A673 (cell line): Measurements from ENCODE around the gene UBE2A.

Experiments
- EZH2 ChIP-seq: fragments of 200-600 bp; sonication (generic); IDR thresholded peaks from 2 replicates; pipeline ENCODE4 v1.6.1; 2017; ENCODE audit warnings: borderline replicate concordance, low read depth, mild to moderate bottlenecking, mixed read lengths, antibody characterized with exemption, low read length; ENCODE audit not compliant: poor library complexity, severe bottlenecking
- TF ChIP-seq, protein P1 (sequence below): fragments of 300-800, 200-600 bp; sonication (generic); conservative IDR thresholded peaks from 2 replicates; pipeline ENCODE4 v1.5.1; 2017; ENCODE audit warnings: low read depth, mild to moderate bottlenecking, antibody characterized with exemption, low read length, moderate library complexity, mixed read lengths

DNA sequence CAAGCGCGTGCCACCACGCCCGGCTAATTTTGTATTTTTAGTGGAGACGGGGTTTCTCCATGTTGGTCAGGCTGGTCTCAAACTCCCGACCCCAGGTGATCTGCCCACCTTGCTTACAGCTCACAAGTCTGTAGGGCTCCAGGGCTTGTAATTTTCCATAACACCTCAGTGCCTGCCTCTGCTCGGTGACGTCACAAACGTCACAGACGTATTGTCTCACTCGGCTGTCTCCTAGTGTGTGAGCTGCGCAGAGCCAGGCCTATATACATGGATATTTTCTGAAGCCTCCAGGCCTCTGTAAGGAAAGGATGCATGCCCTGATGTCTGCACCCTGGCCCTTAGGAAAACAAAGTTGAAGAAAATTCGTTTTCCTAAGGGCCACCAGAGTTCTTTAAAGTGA, 40.4 kb downstream of the UBE2A start:
- TF ChIP-seq, protein P1, sequence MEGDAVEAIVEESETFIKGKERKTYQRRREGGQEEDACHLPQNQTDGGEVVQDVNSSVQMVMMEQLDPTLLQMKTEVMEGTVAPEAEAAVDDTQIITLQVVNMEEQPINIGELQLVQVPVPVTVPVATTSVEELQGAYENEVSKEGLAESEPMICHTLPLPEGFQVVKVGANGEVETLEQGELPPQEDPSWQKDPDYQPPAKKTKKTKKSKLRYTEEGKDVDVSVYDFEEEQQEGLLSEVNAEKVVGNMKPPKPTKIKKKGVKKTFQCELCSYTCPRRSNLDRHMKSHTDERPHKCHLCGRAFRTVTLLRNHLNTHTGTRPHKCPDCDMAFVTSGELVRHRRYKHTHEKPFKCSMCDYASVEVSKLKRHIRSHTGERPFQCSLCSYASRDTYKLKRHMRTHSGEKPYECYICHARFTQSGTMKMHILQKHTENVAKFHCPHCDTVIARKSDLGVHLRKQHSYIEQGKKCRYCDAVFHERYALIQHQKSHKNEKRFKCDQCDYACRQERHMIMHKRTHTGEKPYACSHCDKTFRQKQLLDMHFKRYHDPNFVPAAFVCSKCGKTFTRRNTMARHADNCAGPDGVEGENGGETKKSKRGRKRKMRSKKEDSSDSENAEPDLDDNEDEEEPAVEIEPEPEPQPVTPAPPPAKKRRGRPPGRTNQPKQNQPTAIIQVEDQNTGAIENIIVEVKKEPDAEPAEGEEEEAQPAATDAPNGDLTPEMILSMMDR = no peak
- no peak for TF ChIP-seq EZH2
